HG03064 (cell line): ENCODE measurements around the gene PSMA5.
"Not testable (repeated sequence)": the region's sequence is repeated elsewhere in the genome, so short reads cannot be mapped to it uniquely, and the experiment has no call there.

Experiments used
- ATAC-seq: cut with Tn5 transposase; IDR thresholded peaks from one replicate; pipeline ENCODE4 v1.9.1; 2021; ENCODE audit warnings: low read depth; ENCODE audit not compliant: unreplicated experiment

The PSMA5 gene

DNA sequence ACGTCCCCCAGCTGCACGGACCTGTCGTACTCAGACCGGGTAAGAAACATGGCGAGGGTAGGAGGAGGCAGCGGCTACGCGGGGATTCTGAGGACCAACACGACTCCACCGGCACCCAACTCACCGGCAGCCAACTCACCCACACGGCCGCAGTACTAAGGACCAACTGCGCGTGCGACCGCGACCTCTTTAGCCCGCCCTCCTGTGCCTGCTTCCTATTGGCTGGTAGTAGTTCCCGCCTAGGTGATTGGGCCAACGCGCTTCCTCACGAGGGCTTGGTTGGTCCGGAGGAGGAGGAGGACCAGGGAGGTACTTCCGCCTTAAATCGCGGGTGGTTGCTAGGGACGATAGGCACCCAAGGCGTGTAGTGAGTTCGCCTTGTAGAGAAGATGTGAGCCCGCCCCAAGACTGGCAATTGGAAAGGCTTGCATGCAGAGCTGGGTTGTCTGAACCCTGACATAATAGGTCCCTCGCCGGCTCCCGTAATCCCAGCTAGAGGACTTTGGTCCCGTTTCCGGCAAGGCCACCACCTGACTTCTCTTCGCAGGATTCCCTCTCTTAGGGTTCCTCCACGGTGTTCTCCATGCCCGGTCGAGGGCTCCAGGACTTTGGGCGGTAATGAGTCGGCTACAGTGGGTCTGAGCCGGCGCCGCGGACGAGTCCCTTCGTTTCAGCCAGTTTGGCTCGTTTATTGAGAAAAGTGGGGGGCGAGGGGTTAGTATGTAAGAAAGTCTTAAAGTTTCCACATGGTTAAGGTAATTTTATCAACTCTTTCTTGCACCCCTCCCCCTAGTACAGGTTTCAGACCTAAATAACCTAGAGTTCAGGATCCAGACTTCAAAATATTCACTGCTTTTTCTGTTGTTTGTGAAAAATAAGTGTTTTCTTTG is at the start of gene PSMA5:
TSS of gene PSMA5 (minus strand) at position 168 of the 890 bp plus-strand sequence. CDS start at position 50, 118 bp downstream.
- ATAC-seq = peak; percentile 96

DNA sequence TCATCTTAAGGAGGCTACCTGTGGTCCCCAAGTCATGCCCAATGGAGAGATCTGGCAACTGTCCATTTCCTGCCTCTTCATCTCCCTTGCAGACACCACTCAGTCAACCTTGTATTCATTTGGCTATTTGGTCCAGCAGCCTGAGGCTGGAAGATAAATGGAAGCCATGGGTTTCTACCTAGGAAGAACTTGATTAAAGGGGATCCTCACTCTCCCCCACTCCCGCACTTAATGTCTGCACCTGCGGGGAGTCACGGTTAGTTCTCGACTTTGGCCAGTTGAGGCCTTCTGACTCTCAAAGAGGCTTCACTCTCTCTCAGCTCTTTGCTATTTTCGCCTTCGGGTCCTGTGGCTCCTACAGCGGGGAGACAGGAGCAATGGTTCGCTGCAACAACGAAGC is 49.0 kb upstream of the PSMA5 start:
- no peak for ATAC-seq

DNA sequence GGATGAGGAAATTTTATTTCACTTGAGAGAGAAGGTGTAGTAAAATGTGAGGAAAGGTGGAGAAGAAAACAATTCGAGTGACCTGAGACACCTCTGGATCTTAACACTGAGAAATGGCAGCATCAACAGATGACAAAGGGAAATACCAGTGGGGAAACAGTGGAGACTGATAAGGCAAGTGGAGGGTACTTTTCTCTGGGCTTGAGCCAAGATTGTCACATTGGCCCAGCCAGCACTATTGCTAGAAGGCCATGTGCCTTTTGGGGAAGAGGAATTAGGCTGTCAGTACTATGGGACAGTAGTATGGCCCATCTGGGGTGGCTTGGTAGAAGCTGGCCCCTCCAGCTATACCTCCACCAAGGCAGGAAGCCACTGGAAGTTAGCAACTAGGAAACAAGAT is 48.4 kb upstream of the PSMA5 start:
- no peak for ATAC-seq

DNA sequence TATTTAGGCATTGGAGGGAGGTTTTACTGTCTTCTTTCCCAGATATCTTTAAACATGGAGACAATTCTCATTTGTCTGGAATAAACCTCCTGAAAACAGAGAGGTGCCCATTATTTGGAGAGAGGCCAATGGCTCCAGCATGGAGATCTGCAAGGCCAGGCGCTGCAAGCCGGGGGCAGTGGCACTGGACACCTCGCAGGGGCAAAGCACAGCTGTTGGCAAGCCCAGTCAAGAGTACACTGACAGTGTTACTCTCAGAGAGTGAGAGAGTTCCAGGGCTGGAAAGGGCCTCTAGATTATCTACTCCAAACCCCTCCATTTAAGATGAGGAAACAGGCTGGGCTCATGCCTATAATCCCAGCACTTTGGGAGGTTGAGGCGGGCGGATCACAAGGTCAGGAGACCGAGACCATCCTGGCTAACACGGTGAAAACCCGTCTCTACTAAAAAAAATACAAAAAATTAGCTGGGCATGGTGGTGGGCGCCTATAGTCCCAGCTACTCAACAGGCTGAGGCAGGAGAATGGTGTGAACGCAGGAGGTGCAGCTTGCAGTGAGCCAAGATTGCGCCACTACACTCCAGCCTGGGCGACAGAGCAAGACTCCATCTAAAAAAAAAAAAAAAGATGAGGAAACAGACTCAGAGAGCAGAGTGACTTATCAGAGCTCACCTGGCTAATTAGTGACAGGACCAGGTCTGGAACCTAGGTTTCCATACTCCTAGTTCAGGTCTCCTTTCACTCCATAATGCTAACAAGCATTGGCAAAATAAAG is 47.2 kb upstream of the PSMA5 start:
- not testable (repeated sequence) for ATAC-seq

DNA sequence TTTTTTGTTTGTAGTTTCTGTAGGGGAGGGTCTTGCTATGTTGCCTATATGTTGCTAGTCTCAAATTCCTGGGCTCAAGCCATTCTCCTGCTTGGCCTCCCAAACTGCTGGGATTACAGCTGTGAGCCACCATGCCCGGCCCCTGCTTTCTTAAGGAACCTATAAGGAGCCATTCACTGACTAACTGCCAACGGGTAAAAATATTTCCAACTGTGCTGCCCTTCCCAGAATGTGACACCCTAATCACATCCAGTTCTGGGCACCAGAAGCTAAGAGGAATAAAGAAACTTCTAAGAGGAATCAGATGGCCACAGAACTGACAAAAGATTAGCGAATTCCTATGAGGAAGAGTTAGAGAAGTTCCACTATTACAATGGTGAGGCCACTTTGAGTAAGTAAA is 46.5 kb upstream of the PSMA5 start:
- ATAC-seq = no peak

DNA sequence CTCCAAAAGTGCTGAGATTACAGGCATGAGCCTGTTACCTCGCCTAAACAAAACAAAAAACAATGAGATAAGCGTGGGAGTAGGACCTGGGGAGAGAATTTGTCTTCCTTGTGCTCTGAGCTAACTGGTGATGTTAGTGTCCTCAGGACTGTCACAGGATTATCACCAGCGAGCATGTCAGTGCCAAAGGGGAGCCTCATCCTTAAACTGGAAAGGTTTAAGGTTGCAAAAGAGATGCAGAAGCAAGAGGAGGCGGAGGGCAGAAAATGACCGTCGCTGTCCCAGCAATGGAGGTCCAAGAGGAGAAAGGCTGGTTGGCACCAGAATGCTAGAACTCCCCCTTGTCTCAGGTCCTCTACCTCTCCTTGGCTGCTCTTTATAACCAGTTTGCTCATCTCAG is 44.0 kb upstream of the PSMA5 start:
- ATAC-seq = no peak

DNA sequence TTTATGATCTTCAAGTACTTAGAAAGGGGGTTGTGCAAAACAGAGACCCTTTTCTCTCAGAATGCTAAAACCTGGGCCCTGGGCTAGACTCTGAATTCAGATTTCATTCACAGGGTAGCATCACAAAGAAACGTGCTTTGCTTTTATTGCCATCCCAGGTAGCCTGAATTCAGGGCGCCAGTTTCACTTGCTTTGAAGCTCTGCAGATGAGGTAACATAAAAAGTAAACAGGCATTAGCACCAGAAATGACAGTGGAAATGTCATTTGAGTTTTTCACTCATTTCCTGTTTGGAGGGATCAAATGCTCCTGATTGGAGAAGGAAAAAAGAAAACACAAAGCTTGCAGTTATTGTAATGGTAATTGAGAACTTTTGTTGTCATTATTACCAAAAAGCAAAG is 42.7 kb upstream of the PSMA5 start:
- no peak for ATAC-seq

DNA sequence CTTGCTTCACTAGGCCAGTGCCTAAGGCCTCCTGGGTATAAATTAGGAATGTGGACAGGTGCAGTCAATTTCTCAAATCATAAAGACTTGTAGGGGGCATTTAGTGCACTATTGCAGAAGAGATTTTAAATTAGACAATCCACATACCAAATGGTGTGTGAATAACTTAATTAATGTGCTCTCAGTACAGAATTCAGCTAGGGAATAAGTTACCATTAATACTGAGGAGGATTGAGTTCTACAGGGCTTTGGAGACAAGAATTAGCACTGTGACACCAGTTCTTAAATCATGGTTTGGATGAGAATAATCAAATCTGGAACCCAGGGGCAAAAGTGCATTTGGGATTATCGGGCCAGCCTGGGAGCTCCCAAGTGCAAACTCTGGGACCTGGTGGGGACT is 41.8 kb upstream of the PSMA5 start:
- no peak for ATAC-seq

DNA sequence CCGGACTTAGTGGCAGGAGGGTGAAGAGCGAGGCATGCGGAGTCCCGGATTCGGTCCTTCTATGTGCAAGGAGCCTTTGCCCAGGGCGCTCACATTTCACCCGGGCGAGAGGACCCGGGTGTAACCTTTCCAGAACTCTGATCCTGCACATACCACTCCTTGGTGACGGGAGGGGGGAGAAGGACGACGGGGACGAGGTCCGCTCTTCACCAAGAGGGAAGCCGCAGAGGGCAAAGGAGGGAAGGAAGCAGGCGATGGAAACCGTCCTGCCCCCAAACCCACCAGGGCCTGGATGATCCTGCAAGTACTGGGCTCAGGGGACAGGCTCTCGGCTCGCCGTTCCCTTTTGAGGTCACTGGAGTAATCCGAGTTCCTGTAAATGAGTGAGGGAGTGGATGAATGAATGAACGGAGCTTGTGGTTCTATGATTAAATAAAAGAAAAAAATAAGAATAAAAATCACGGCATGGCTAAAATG is 41.1 kb upstream of the PSMA5 start:
- no peak for ATAC-seq

DNA sequence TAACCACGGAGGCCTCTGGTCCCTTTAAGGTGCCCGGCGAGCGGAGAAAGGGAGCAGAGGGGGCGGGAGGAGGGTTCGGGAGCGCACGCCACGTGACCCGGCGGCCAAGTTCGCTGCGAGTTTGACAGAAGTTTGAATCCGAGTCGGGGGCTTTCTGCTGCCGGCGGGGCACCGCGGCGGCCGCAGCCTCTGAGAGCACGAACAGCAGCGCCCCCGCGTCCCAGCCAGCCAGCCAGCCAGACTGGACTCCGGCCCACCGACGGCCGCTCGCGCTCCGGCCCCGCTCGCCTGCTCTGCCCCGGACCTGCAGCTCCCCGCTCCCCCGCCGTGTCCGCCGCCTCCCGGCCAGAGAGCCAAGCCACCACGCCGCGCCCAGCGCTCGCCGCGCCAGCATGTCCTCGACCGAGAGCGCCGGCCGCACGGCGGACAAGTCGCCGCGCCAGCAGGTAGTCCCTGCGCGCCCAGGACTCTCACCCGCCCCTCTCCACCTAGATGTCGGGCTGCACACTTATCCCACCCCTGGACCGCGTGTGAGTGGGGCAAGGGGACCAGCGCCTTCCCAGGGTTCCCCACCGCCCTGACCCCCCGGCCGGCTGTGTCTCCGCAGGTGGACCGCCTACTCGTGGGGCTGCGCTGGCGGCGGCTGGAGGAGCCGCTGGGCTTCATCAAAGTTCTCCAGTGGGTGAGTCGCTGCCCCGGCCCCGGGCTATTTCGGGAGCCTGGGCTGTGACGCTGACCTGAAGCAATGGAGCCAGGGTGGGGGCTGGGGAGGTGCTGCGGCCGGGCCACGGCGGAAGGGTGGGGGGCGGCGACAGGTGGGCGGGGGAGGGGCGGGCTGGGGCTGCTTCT is 40.4 kb upstream of the PSMA5 start, which contains the start of gene SYPL2:
TSS of gene SYPL2 (plus strand) at position 95 of the 849 bp plus-strand sequence. CDS start at position 393, 298 bp downstream.
- no peak for ATAC-seq

DNA sequence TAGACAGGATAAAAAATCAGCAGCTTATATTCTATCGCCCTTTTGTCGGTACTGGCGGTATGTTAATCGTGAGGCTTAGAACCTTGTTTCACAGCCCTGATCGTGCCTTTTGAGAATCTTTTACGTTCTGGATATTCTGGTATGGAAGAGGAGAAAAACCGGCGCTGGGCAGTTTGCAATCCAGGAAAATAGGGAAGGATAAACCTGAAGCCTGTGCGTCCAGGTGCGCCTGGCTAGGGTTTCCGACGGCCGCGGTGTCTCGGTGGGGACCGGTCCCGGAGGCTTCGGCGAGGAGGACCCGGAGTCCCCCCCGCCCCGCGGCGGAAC is 39.8 kb upstream of the PSMA5 start:
- ATAC-seq = no peak

DNA sequence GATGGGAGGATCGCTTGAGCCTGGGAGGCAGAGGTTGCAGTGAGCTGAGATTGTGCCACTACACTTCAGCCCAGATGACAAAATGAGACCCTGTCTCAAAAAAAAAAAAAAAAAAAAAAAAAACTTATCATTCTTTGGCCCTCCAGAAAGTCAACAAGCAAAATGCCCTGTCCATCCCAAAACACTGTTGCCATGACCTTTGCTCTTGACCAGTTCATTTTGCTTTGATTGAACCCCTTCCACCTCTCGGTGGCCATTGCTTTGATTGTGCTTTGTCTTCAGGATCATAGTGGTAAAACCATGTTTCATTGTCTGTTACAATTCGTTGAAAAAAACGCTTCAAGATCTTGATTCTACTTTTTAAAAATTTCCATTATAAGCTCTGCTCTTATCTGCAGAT is 31.6 kb upstream of the PSMA5 start:
- ATAC-seq = no peak

DNA sequence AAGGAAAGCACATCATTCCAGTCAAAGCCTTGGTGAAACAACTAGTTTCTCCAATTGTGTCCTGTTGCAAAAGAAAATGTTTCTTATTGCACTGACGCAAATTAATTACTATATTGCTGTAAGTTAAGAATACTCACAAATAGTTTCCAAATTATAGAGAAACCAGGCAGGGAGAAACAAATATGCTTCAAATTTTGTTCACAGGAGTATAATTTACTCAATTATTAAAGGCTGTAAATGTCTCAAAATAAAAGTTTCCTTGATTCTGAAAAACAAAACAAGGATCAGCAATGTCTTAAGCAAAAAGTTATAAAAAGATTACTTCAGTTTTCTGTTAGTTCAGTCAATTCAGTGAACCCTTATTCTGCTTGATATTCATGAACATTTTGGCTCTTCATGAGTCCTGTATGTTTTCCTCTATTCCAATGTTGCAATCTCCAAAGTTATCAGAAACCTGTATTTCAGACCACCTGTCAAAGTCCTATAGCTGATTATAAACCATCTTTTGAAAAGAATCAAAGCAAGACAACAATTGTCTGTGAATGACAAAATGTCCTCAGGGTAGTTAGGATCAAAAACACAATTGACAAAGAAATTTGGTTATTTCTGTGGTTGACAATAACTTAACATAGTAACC is 28.4 kb upstream of the PSMA5 start:
- no peak for ATAC-seq

DNA sequence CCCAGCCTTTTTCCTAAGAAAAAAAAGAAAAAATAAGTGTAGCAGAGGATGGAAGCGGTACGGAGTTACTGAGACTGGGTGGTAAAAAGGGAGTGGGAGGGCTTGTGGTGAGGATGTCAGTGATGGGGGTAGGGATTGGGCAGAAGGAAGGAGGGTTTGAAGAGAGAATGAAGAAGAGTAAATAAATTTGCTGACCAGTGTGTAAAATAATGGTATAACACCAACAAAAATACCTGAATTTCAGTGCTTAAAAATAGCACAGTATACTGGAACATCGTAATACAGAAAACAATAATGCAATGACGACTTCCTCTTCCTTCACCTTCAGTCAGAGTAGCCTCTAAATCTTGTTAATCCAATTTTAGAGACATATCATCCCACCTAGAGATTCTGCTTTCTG is 21.3 kb upstream of the PSMA5 start:
- no peak for ATAC-seq

DNA sequence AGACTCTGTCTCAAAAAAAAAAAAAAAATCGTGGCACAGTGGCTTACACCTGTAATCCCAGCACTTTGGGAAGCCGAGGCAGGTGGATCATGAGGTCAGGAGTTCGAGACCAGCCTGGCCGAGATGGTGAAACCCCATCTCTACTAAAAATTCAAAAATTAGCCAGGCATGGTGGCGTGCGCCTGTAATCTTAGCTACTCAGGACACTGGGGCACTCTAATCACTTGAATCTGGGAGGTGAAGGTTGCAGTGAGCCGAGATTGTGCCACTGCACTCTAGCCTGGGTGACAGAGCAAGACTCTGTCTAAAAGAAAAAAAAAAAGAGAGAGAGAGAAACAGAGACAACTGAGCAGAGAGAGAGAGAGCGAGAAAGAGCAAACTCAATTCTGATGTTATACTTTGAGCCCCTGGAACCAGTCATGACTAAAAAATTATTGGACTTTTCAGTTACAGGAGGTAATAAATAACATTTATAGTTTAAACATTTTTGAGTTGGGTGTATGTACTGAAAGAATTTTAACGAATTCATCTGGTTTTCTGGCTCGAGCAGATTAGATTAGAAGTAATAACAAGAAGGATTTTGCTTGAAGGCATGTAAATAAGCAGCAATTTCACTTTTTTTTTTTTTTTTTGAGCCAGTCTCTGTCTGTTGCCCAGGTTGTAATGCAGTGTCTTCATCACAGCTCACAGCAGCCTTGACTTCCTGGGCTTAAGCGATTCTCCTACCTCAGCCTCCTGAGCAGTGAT is 19.9 kb upstream of the PSMA5 start:
- not testable (repeated sequence) for ATAC-seq

DNA sequence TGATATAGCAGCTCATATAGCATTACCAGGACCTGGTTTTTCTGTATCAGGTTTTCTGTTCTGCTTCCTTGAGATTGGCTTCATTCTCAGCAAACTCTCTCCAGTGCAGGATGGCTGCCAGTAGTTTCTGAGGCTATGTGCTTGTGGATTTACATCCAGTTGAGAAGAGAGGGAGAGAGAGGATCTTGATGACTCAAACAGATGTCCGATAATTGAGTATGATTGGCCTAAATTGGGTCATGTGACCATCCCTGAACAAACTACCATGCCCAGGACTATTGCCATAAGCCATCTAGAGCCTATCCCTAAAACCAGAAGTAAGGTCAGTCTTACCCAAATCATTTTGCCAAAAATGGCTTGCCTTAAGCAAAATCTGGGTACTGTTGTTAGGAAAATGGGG is 18.1 kb upstream of the PSMA5 start:
- no peak for ATAC-seq

DNA sequence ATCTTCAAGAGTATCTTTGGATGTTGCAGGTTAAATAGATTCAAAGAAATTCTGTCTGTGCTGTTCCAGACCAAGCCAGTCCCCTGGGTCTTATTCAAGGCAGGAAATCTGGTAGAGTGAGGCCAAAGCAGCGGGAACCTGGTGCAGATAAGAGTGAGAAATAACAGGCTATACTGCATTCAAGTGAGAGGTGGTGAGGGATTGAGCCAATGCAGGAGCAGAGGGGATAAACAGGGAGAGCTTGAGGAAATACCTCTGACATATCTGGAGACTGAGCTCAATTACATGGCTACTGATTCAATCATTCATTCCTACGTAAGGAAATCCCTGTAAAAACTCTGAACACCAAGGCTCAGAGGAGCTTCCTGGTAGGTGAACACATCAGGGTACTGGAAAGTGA is 17.2 kb upstream of the PSMA5 start:
- ATAC-seq = no peak

DNA sequence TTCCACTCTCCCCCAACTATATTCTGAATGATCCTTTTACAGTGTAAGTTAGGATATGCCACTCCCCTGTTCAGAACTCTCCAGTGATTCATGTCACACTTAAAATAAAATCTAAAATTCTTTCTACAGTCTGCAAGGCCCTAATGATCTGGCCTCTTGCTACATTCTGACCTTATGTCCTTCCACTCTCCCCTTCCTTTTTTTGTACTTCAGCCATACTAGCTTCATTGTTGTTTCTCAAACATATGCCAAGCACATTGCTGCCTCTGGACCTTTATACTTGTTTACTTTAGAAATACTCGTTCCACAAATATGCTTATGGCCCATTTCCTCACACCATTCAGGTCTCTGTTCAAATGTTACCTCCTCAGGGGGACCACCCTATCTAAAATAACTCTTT is 14.8 kb upstream of the PSMA5 start:
- ATAC-seq = no peak

DNA sequence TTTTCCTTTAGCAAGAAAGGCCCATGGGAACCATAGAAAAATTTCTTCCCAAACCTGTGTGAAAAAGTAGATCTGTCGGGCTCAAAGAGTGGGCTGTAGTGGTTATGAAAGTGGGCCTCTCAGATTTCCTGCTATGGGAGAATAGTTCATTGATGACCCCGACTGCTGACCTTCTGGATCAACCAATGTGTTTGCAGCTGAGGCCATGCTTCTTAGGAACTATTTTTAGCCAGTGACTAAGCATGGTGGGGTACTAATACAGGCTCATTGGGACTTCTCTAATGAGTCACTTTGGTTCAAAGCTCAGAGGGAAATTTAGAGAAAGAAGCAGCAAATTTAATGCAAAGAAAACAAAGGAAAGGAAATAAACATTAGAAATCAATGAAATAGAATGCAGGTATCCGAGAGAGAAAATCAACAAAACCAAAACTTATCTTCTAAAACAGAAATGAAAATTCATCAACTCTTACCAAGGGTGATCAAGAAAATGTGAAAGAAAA is 12.6 kb upstream of the PSMA5 start:
- no peak for ATAC-seq
